Upper lobe of left lung (tissue), 6 donors: ENCODE measurements around the gene MYO1E. TPM values are rescaled to one million over a fixed set of nuclear protein-coding genes. Genes with fewer than 3 reads are reported as not detected.

Source experiments
- ATAC-seq, 2 donors: fragments of 200-7000 bp; cut with Tn5 transposase; one replicate each; pipeline ENCODE4 v1.9.1; 2022; ENCODE audit warnings: mild to moderate bottlenecking in 2 of 2, moderate library complexity in 2 of 2; ENCODE audit not compliant: low FRiP score in 2 of 2
- DNase-seq, 2 donors: peaks; one replicate each; pipeline ENCODE4 v3.0.0-alpha.2; 2019 to 2020
- H3K27ac ChIP-seq, 4 donors: fragments of 200-600 bp; sonication (generic); one replicate each; pipeline ENCODE4 v1.5.1; 2016 to 2019
- H3K27me3 ChIP-seq, 4 donors: fragments of 200-600 bp; sonication (generic); one replicate each; pipeline ENCODE4 v1.5.1; 2017 to 2019
- H3K36me3 ChIP-seq, 4 donors: fragments of 200-600 bp; sonication (generic); one replicate each; pipeline ENCODE4 v1.5.1; 2016 to 2019
- H3K4me1 ChIP-seq, 4 donors: fragments of 200-600 bp; sonication (generic); one replicate each; pipeline ENCODE4 v1.5.1; 2018 to 2019
- H3K4me3 ChIP-seq, 4 donors: fragments of 200-600 bp; sonication (generic); one replicate each; pipeline ENCODE4 v1.5.1; 2017 to 2019; ENCODE audit warnings: mild to moderate bottlenecking in 2 of 4, moderate library complexity in 1 of 4
- H3K9me3 ChIP-seq, 4 donors: fragments of 200-600 bp; sonication (generic); one replicate each; pipeline ENCODE4 v1.5.1; 2018 to 2019
- CTCF ChIP-seq, 6 experiments: fragments of 450-650 bp in 4 of 6; fragments of 200-600 bp in 2 of 6; sonication (generic) in 2 of 6; IDR thresholded peaks; one replicate each; pipeline ENCODE4 v1.5.1; 2016 to 2019; ENCODE audit warnings: antibody characterized with exemption in 6 of 6
- EP300 ChIP-seq, 4 donors: sonication (generic); formaldehyde crosslinking; IDR thresholded peaks; one replicate each; pipeline ENCODE4 v1.5.1; 2017; ENCODE audit warnings: antibody characterized with exemption in 4 of 4, control low read depth in 2 of 4
- POLR2A ChIP-seq, 4 donors: fragments of 450-650 bp; IDR thresholded peaks; one replicate each; pipeline ENCODE4 v1.5.1; 2016 to 2017; ENCODE audit warnings: antibody characterized with exemption in 4 of 4, mild to moderate bottlenecking in 2 of 4
- POLR2AphosphoS5 ChIP-seq, 2 donors: sonication (generic); formaldehyde crosslinking; IDR thresholded peaks; one replicate each; pipeline ENCODE4 v1.5.1; 2017; ENCODE audit warnings: antibody characterized with exemption in 2 of 2
- WGBS, 2 donors: methylation state at CpG; one replicate each; pipeline ENCODE4 v1.1.5; 2017 to 2018; 5-methylcytosine and 5-hydroxymethylcytosine counted together
- total RNA-seq, 6 donors: library from RNA; depleted of rRNA in 4 of 6; stranded (reverse); fragments of >200 nt in 4 of 6; gene quantifications; one replicate each; pipeline versions ENCODE4 v1.1.0 to v1.2.1, GENCODE V29; 2016 to 2021
- donor health status: DM: no; HTN: no; CAD: no; lungs with moderate emphysema.
- donor health status: DM: no; HTN: yes; CAD: no; lungs with severe emphysema.

The MYO1E gene
- total RNA-seq, 6 donors from 2014 or later = 39.7 to 161 (median 71.9) TPM

GRCh38 chr15:59360896-59361295, 11.8 kb downstream of the MYO1E start:
- ATAC-seq = no peak

GRCh38 chr15:59360305-59360704, 12.4 kb downstream of the MYO1E start:
- H3K4me3 ChIP-seq = no peak overlapping the region
- ATAC-seq (no peak), DNase-seq (no peak)
- no peaks in the 10 kb centered on the region for H3K27me3 ChIP-seq
- H3K36me3 ChIP-seq = no peaks in the 10 kb centered on the region
- no peaks in the 10 kb centered on the region for H3K9me3 ChIP-seq
- H3K4me1 ChIP-seq = no peaks in the 10 kb centered on the region
- TF ChIP-seq POLR2A (IDR thresholded peaks at IDR 0.05) = no peak
- no peak for TF ChIP-seq POLR2AphosphoS5 (IDR thresholded peaks at IDR 0.05)
- TF ChIP-seq CTCF (IDR thresholded peaks at IDR 0.05) = no peak
- TF ChIP-seq EP300 (IDR thresholded peaks at IDR 0.05) = no peak
- 93 to 94% methylated on average over 2 of the region's 2 CpGs for WGBS, 2 donors
- H3K27ac ChIP-seq = no peak overlapping the region

More at GRCh38 chr15:59360896-59361295, 11.8 kb downstream of the MYO1E start:
- WGBS, 2 donors = 89 to 100% methylated on average over 2 of the region's 2 CpGs
- no peak for DNase-seq
- Histone ChIP-seq H3K9me3 (no peaks in the 10 kb centered on the region), H3K36me3 (no peaks in the 10 kb centered on the region), H3K4me1 (no peaks in the 10 kb centered on the region), H3K4me3 (no peak overlapping the region), H3K27me3 (no peaks in the 10 kb centered on the region), H3K27ac (no peak overlapping the region)
- TF ChIP-seq CTCF (IDR thresholded peaks at IDR 0.05) (no peak), EP300 (IDR thresholded peaks at IDR 0.05) (no peak), POLR2A (IDR thresholded peaks at IDR 0.05) (no peak), POLR2AphosphoS5 (IDR thresholded peaks at IDR 0.05) (no peak)

- ATAC-seq (no peak), DNase-seq (no peak)
- TF ChIP-seq CTCF (IDR thresholded peaks at IDR 0.05) = no peak
- no peak for TF ChIP-seq POLR2AphosphoS5 (IDR thresholded peaks at IDR 0.05)
- TF ChIP-seq POLR2A (IDR thresholded peaks at IDR 0.05) = no peak
- no peak for TF ChIP-seq EP300 (IDR thresholded peaks at IDR 0.05)
- Histone ChIP-seq H3K36me3 (no peaks in the 10 kb centered on the region), H3K4me1 (peaks cover 8 to 19% (median 10%) of the 10 kb centered on the region in 4 donors), H3K4me3 (no peak overlapping the region), H3K27me3 (no peaks in the 10 kb centered on the region), H3K9me3 (no peaks in the 10 kb centered on the region), H3K27ac (no peak overlapping the region)
- WGBS, 2 donors = 90 to 94% methylated on average over 7 of the region's 7 CpGs
Observed at GRCh38 chr15:59355730-59356129, 16.9 kb downstream of the MYO1E start.

- no peak for DNase-seq
- H3K9me3 ChIP-seq = no peaks in the 10 kb centered on the region
- H3K4me1 ChIP-seq = peaks cover 14 to 31% (median 18%) of the 10 kb centered on the region in 4 donors
- no peak for TF ChIP-seq POLR2A (IDR thresholded peaks at IDR 0.05)
- no peak for TF ChIP-seq POLR2AphosphoS5 (IDR thresholded peaks at IDR 0.05)
- TF ChIP-seq CTCF (IDR thresholded peaks at IDR 0.05) = no peak
- TF ChIP-seq EP300 (IDR thresholded peaks at IDR 0.05) = no peak
- no peak overlapping the region for H3K4me3 ChIP-seq
- no peaks in the 10 kb centered on the region for H3K36me3 ChIP-seq
- no peak for ATAC-seq
- H3K27ac ChIP-seq = no peak overlapping the region
- 61 to 64% methylated on average over 8 of the region's 8 CpGs for WGBS, 2 donors
- no peaks in the 10 kb centered on the region for H3K27me3 ChIP-seq
Observed at GRCh38 chr15:59354417-59355031, 18.1 kb downstream of the MYO1E start.

- Histone ChIP-seq H3K36me3 (no peaks in the 10 kb centered on the region), H3K9me3 (no peaks in the 10 kb centered on the region), H3K27me3 (no peaks in the 10 kb centered on the region), H3K27ac (no peak overlapping the region), H3K4me3 (no peak overlapping the region), H3K4me1 (peaks cover 14 to 33% (median 20%) of the 10 kb centered on the region in 4 donors)
- 62 to 64% methylated on average over 6 of the region's 6 CpGs for WGBS, 2 donors
- no peak for ATAC-seq
- TF ChIP-seq EP300 (IDR thresholded peaks at IDR 0.05) = no peak
- DNase-seq = no peak
Observed at GRCh38 chr15:59353994-59354416, 18.7 kb downstream of the MYO1E start.
